ENCODE results near the gene SEMA4G.
A peak's percentile ranks its signal among the peaks of the same experiment; 100 is the strongest.

The SEMA4G gene

DNA sequence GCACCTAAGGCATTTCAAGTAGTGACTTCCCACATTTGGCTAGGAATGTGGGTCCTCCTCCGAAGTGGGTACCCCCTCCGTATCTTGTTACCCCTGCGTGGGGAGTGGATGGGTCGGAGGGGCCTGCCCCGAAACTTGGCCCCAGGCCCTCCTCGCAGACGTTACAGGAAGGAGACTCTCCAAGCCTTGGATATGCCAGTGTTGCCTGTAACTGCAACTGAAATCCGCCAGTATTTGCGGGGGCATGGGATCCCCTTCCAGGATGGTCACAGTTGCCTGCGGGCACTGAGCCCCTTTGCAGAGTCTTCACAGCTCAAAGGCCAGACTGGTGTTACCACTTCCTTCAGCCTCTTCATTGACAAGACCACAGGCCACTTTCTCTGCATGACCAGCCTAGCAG is 18.9 kb downstream of the SEMA4G start:
- DNase-seq = no peak

DNA sequence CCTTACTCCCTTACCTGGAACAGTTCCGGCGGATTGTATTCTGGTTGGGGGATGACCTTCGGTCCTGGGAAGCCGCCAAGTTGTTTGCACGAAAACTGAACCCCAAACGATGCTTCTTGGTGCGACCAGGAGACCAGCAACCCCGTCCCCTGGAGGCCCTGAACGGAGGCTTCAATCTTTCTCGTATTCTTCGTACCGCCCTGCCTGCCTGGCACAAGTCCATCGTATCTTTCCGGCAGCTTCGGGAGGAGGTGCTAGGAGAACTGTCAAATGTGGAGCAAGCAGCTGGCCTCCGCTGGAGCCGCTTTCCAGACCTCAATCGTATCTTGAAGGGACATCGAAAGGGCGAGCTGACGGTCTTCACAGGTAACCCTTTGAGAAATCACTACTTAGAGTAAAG is 19.8 kb downstream of the SEMA4G start:
- no peak for DNase-seq

DNA sequence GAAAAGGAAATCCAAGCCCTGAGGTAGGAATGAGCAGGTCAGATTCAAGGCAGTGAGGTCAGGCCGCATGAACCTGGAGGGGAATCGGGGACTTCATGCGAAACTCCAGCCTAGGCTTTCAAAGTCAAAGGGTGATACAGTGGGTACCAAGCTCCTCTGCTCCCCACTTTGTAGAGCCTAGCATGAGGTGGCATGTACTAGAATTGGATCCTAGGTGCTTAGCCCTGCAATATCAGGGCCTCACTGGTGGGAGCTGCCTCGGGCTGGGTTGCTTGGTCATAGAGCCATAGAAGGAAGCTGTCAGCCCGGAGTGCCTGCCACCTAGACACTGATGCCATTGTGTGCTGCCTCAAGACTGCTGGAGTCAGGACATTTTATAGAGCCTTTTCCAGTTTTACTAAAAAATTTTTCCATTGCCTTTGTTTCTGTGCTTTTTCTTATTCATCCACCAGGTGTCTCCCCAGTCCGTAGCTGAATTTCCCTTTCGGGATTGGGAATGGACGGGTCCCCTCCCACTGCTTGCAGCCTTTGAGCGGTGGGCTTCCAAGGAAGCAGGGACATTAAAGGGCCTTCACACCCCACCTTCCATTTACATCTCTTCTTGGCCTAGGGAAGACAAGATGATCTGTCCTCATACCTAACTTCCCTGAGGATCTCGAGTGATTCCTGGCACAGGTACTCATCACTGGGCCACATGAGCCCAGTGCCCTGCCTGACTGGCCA is 24.8 kb downstream of the SEMA4G start:
- no peak for DNase-seq

DNA sequence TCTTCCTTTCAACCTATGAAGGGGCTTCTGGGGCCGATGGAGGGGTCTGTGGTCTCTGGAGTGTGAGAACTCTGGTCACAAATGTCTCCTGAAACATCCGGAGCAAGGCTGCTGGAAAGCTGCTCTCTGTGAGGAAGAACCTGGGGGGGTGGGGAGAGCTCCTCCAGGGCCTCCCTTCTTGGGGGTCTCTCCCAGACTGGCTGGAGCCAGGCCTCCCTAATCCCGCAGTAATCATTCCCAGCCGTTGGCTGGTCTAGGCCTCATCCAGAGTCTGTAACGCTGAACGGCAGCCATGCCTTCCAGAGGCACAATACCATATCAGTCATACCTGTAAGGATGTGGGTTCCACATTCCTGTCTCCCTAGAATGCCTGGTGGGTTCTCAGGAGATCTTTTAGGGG is 25.9 kb downstream of the SEMA4G start:
- no peak for DNase-seq

DNA sequence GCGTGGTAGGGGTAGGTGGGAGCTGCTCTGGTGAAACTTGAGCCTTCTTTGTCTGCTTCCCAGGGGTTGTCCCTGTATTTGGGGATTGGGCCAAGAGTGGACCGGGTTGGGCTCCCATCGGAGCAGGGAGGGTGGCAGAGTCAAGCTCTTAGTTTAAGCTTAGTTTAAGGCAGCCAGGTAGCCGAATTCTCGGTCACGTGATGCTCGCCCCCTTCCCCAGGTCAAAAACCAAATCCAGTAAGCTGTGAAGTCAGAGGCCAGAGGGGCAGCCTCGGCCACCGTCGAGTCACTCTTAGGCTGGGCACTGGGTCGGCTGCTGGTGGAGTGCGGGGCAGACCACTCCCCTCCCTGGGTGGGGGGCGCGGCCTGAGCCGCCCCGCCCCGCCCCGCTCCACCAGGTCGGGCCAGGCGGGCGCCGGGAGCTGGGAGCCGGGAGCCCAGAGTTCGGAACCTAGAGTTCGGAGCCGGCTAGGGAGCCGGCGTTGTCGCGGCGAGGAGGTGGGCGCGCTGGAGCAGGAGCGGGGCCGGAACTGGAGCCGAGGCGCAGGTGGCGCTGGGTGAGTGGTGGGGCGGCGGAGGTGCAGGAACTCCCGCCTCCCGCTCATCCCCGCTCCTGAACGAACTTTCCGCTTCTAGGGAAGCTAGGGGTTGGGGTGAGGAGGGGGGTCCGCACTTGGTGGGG is 27.5 kb downstream of the SEMA4G start:
- peak; percentile 38 for DNase-seq

DNA sequence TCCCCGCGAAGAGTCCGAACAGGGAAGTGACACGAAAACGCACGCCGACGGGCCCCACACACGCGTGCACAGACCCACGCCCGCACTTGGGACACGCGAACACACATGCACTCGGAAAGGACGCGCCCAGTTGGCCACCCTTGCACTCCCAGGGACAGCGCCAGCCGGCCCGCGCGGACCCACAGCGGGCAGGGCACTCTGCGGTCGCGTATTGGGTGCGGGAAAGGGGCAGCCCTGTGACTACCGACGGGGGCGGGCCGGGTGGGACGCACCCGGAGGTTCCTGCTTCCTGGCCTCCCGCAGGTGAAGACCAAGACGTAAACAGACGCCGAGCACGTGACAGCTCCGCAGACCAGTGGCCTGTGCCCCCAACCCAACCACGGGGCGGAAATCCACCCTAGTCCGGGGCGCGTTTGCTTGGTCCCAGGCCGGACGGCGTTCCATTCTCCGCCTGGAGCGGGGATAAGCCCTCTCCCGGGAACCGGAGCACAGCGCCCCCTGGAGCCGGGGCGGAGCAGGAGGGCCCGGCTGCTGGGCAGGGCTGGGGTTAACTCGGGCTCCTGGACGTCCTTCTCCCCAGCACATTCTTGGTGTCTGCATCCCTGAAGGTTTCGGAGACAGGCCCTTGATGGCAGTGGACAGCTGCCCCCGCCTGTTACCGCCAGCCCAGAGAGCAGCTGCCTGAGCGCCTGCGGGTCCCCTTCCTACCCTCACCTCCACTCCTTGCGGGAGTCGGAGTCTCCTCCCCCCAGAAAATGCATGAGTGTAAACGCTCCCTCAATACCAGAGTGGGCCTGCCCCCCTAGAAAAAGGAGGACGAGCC is 28.3 kb downstream of the SEMA4G start:
- DNase-seq = peak; percentile 72

DNA sequence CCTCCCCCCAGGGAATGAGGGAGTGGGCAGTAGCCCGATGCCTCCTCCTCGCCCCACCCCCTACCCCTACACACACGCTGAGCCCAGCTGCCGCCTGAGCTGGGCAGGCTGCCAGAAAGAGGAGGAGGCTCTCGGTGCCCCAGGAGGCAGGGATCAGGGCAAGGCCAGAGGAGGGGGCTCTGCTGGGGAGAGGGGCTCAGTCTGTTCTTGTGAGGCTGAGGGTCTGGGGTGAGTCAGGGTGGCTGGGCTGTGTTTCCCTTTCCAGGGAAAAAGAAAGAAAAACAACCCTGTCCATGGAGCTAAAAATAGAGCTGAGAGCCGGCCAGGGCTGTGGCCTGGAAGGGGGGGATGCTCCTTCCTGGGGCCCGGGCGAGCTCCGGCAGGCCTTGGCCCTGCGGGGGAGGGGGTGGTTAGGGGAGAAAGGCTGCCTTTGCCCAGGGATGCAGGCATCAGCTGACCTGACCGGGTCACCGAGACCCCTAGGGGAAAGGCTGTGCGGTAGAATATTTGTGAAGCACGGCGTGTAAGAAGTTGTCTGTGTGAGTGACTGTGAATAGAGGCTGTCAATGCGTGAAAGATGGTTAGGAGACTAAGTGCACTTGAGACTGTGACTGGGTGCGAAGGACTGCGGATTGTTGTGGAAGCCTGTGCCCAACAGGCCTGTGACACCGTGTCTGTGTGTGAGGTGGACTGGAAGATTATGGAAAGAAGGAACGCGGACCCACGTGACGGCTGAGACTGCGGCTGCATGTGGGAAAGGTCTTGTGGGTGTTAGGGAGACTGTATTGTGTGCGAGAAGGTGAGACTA is 29.1 kb downstream of the SEMA4G start:
- DNase-seq = peak; percentile 64

DNA sequence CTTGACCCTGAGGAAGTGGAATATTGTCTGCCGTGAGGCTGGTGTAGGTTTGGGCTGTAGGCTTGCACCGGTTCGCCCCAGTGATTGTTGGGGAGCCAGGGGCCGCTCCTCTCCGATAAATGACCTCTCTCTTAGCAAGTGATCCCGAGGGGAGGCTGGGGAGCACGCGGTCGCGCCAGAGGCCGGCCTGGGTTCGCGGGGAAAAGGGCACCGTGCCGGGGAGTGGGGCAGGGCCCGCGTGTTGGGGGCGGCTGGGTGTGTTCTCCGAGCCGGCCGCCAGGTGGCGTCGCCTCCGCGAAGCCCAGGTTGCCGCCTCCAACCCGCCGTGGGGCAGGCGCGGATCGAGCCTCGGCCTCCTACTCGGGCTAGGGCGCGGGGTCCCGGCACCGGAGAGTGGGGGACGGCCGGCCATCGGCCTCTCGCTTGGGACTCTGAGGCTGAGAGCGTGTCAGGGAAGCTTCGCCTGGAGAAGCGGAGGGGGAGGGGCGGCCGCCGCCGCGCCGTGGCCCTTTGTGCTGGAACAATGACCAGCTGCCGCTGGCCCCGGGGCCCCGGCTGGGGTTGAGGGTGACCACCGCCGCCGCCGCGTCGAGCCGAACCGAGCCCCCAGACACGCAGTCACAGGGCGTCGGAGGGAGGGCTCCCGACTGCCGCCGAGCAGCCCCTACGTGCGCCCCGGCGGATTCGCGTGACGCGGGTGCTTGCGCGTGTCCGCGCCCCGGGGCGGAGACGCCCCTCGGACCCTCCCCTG is 29.9 kb downstream of the SEMA4G start:
- peak; percentile 77 for DNase-seq

DNA sequence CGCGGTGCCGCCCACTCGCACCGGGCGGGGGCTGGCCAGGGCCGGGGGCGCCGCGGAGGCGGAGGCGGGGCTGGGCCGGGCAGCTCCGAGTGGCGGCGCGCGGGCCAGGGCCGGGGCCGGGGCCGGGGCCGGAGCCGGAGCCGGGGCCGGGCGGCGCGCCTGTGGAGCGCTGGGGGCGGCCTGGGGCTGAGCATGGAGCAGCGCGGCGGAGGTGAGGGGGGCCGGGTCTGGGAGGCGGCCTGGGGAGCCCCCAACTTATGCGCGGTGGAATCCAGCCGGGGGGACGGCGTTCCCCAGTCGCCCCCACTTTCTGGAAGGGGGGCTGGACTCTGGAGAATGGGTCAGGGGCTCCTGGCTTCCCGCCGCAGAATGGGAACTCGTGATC is 30.4 kb downstream of the SEMA4G start, which contains the start of gene LZTS2:
TSS of gene LZTS2 (plus strand) at position 67 of the 385 bp plus-strand sequence. CDS start 2,731 bp downstream, outside the sequence.
- DNase-seq = no peak

DNA sequence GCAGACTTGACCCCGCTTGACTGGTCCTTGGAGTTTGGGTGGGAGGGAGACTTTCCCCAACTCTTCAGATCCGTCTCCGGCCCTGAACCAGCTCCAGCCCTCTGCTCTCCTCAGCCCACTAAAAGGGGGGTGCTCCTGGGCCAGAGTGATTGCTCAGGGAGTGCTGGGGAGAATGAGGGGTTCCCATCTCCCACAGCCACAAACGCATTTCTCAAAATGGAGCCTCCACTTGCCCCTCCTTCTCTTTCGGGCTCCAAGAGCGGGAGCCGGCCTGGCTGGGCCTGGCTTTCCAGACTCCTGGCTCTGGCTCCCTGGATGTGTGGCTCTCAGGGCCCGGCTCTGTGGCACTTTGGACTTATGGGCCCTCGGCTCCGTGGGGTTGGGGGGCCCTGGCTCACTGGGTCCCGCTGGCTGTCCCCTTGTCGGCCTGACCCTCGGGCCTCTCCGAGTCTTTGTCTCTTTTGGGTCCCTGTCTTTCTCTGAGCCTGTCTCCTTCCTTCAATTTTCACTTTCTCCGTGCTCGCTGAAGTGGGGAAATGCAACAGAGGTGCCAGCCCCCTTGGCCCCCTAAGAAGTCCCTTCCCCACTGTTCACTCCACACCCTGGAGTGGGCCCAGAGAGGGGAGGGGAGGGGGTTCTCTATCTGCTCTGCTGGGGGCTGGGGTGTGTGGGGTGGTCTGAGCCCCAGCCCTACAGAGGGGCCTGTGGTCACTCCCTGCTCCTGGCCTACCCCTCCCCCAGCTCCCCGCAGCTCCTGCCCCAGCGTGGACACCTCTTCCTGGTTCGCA is 31.0 kb downstream of the SEMA4G start:
- DNase-seq = no peak

DNA sequence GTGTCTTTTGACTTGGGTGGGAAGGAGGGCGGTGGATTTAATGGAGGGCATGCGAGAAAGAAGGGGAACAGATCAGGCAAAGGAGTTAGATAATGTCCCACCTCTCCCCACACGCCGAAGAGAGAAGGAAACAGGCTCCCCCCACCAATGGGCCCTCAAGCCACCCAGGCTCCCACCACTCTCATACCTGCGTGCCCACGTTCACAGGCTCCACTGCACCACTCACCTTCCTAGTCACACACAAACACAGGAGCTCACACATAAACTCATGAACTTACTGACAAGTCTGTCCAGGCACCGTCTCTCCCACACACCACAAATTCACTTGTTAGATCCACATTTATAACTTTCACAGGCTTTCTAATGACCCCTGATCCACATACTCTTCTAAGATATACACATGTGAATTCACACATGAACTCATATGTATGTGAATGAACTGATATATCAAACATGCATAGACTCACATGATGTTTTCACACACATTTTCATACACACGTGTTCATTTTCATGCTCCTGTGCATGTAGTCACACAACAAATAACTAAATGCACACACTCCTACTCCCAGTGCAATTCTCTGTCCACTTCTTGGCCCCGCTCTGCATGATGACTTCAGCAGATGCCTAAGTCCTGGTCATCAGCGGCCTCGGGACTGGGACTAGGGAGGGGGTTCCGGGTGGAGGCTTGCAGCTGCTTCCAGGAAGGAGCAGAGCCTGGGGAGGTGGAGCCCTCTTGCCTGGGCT is 31.8 kb downstream of the SEMA4G start:
- DNase-seq = no peak

DNA sequence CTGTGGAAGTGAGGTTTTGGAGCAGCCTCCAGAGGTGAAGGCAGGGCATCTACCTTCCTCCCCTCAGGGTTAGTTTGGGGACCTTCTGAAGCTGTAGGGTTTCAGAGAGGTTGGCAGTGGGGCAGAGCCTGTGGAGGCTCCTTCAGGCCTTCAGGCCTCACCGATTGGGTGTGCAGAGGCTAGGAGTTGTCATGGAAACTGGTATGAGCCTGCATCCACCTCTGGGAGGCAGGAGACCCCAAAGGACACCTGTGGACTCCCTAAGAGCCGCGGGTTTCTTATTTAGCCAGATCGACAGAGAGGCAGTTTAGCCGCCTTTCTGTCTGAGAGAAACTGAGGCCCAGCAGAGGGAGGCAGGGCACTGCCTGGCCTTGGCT is 32.3 kb downstream of the SEMA4G start:
- no peak for DNase-seq

DNA sequence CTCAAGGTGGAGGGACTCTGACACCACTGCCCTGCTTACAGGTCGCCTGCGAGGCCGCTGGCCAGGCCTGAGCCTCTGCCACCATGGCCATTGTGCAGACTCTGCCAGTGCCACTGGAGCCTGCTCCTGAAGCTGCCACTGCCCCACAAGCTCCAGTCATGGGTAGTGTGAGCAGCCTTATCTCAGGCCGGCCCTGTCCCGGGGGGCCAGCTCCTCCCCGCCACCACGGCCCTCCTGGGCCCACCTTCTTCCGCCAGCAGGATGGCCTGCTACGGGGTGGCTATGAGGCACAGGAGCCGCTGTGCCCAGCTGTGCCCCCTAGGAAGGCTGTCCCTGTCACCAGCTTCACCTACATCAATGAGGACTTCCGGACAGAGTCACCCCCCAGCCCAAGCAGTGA is 33.2 kb downstream of the SEMA4G start:
- no peak for DNase-seq

DNA sequence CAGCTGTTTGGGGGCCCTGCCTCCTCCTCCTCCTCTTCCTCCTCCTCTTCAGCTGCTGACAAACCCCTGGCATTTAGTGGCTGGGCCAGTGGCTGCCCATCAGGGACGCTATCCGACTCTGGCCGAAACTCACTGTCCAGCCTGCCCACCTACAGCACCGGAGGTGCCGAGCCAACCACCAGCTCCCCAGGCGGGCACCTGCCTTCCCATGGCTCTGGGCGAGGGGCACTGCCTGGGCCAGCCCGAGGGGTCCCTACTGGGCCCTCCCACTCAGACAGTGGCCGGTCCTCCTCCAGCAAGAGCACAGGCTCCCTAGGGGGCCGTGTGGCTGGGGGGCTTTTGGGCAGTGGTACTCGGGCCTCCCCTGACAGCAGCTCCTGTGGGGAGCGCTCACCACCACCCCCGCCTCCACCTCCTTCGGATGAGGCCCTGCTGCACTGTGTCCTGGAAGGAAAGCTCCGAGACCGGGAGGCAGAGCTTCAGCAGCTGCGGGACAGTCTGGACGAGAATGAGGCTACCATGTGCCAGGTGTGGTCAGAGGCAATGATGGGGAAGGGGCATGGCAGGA is 34.4 kb downstream of the SEMA4G start:
- DNase-seq = no peak

DNA sequence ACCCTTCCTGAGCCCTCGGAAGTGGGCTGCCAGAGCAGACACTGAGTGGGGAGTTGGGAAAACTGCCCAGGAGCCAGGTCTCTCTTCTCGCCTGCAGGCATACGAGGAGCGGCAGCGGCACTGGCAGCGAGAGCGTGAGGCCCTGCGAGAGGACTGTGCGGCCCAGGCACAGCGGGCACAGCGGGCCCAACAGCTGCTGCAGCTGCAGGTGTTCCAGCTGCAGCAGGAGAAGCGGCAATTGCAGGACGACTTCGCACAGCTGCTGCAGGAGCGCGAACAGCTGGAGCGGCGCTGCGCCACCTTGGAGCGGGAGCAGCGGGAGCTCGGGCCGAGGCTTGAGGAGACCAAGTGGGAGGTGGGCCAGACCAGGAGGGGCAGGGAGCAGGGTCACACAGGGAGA is 36.1 kb downstream of the SEMA4G start:
- no peak for DNase-seq

DNA sequence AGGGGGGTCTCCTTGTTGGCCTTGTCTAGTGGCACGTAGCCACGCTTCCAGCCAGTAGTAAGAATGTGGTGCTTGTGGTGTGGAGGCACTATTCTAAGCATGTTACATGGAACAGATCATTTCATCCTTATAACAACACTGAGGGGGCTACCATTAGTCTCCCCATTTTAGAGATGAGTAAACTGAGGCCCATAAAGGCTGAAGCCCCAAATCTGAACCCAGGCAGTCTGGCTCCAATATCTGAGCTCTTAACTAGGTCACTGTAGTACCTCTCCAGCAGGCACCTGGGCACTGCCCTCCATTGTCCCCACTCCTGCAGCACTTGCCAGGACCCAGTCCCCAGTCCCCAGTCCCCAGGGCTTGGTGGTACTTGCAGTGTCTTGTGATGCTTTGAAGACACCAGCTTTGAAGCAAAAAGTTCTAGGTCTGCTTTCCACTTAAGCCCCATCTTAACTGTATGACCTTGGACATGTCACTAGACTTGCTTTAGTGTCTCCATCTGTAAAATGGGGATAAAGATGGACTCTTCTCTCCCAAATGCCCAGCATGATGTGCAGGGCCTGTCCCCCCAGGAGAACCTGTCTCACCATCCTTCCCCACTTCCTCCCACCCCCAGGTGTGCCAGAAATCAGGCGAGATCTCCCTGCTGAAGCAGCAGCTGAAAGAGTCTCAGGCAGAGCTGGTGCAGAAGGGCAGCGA is 36.7 kb downstream of the SEMA4G start:
- DNase-seq = no peak

DNA sequence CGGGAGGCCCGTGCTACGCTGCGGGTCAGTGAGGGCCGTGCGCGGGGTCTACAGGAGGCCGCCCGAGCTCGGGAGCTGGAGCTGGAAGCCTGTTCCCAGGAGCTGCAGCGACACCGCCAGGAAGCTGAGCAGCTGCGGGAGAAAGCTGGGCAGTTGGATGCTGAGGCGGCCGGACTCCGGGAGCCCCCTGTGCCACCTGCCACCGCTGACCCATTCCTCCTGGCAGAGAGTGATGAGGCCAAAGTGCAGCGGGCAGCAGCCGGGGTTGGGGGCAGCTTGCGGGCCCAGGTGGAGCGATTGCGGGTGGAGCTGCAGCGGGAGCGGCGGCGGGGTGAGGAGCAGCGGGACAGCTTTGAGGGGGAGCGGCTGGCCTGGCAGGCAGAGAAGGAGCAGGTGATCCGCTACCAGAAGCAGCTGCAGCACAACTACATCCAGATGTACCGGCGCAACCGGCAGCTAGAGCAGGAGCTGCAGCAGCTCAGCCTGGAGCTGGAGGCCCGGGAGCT is 37.3 kb downstream of the SEMA4G start:
- no peak for DNase-seq

DNA sequence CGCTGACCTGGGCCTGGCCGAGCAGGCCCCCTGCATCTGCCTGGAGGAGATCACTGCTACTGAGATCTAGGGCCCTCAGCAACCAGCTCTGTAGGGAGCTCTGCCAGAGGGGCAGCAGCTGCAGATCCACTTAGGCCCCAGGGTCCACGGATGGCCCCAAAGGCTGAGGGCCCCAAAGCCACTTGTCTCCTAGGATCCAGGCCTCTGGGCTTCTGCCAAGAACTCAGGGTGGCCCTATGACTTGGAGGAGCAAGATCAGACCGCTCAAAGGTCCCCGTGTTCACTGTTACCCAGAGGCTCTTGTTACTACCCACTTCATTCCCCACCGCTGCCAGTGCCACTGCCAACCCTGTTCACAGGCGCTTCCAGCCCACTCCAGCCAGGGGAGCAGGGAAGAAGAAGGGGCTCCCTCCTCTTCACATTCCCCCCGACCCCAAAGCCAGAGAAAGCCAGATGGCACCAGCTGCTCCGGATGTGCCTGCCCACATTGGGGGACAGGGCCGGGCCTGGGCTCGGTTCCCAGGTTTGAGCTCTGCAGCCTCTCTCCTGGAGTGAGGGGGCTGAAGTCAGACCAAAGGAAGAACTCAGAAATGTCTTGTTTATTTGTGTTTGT is 37.9 kb downstream of the SEMA4G start:
- no peak for DNase-seq

Measured in stimulated activated CD4-positive, alpha-beta T cell treated with anti-CD3 and anti-CD28 coated beads, Interleukin-4, amount 100 ng/mL, for 24 hours (primary cell).